ENCODE measurements around the gene NINJ1.

GRCh38 chr9:93181672-93182435 is 47.8 kb upstream of the NINJ1 start:
- no peak for TF ChIP-seq POLR2AphosphoS5 (IDR thresholded peaks at IDR 0.05; ENCODE audit: low read depth, low read length)
- no peak for TF ChIP-seq POLR2A (IDR thresholded peaks at IDR 0.05; ENCODE audit: low read depth, low read length)

Measured in GM12892 (cell line).